Loucy (cell line): ENCODE results near the gene PLSCR1.

Experiments
- CTCF ChIP-seq: fragments of 200-600 bp; sonication (generic); conservative IDR thresholded peaks from 2 replicates; pipeline ENCODE4 v1.5.1; 2014; ENCODE audit warnings: mild to moderate bottlenecking, antibody characterized with exemption, low read length
- EZH2phosphoT487 ChIP-seq: fragments of 200-600 bp; IDR thresholded peaks from 2 replicates; pipeline ENCODE4 v1.6.1; 2018; ENCODE audit warnings: antibody characterized with exemption, mild to moderate bottlenecking, moderate library complexity, borderline replicate concordance

DNA sequence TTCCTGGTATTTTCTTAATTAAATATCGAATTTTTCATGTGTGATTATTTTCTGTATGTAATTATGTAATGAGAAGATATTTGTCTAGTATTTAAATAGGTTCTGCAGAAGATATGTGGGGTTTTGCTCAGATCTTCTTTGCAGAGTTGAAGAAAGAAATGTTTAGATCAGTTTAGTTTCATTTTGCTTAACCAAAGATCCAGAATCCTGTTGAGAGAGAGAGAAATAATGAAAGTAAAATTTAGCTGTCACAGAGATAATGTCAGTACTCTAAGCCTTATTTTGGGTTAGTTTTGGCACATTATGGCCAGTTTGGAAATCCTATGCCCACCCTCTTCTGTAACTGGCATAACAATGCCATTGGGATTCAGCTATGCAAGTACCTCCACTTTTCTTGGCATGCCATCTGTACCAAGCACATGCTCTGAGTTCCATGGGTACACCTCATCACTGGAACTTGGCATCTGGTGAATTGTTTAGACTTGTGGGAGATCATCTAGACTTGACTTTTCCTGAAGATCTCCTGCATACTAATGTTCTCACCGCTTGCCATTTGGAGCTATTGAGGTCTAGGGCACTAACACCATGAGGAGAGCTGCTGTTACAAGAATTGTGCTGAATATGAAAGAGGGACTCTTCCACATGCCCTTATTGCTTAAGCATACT lies 30.9 kb downstream of the PLSCR1 start:
- TF ChIP-seq CTCF = no peak
- TF ChIP-seq EZH2phosphoT487 = no peak
